Keratinocyte (primary cell): ENCODE measurements around the gene FXYD1. TPM values are rescaled to one million over a fixed set of nuclear protein-coding genes. Genes with fewer than 3 reads are reported as not detected.

Experiments used
- DNase-seq: peaks from one replicate; pipeline ENCODE4 v3.0.0-alpha.2; 2011; ENCODE audit warnings: low read depth, missing footprints, low spot score
- FAIRE-seq: peaks from 2 replicates; lab custom pipeline; 2011; peaks lifted over from hg19 to GRCh38; lab: Jason Lieb, UNC
- H2AFZ ChIP-seq: 2 replicates; pipeline ENCODE4 v1.6.0; 2012; ENCODE audit warnings: low read length, control low read depth, inconsistent platforms; ENCODE audit not compliant: control insufficient read depth
- H3K27ac ChIP-seq: 2 replicates; pipeline ENCODE4 v1.5.1; 2011; ENCODE audit warnings: low read length; ENCODE audit not compliant: control insufficient read depth, insufficient read depth
- H3K27me3 ChIP-seq: 3 replicates; pipeline ENCODE4 v1.6.0; 2011; ENCODE audit warnings: low read length; ENCODE audit not compliant: control insufficient read depth, insufficient read depth; ENCODE audit errors: extremely low read depth
- H3K36me3 ChIP-seq, 2 experiments: 2 replicates in 1 of 2; 3 replicates in 1 of 2; pipeline ENCODE4 v1.5.1; 2011; ENCODE audit warnings: low read length in 2 of 2, mild to moderate bottlenecking in 1 of 2; ENCODE audit not compliant: control insufficient read depth in 2 of 2, insufficient read depth in 2 of 2; ENCODE audit errors: extremely low read depth in 1 of 2
- H3K4me1 ChIP-seq: 3 replicates; pipeline ENCODE4 v1.5.1; 2011; ENCODE audit warnings: low read length; ENCODE audit not compliant: control insufficient read depth, insufficient read depth; ENCODE audit errors: extremely low read depth
- H3K4me2 ChIP-seq: 3 replicates; pipeline ENCODE4 v1.6.0; 2011; ENCODE audit warnings: low read depth, low read length; ENCODE audit not compliant: control insufficient read depth, insufficient read depth; ENCODE audit errors: extremely low read depth
- H3K4me3 ChIP-seq, 3 experiments: fragments of 200-600 bp in 1 of 3; sonication (generic) in 1 of 3; 2 replicates in 2 of 3; 3 replicates in 1 of 3; pipeline ENCODE4 v1.5.1; 2011 to 2016; ENCODE audit warnings: low read length in 3 of 3, mild to moderate bottlenecking in 3 of 3, control low read depth in 2 of 3, inconsistent platforms in 1 of 3, low read depth in 1 of 3, mixed read lengths in 1 of 3, mixed run types in 1 of 3, moderate library complexity in 1 of 3; ENCODE audit not compliant: control insufficient read depth in 2 of 3, insufficient read depth in 2 of 3; ENCODE audit errors: extremely low read depth in 1 of 3
- H3K79me2 ChIP-seq: 2 replicates; pipeline ENCODE4 v1.6.0; 2012; ENCODE audit warnings: low read length; ENCODE audit not compliant: control insufficient read depth, insufficient read depth
- H3K9ac ChIP-seq: 3 replicates; pipeline ENCODE4 v1.6.0; 2011; ENCODE audit warnings: low read length; ENCODE audit not compliant: control insufficient read depth, insufficient read depth; ENCODE audit errors: extremely low read depth
- H3K9me1 ChIP-seq: 3 replicates; pipeline ENCODE4 v1.6.0; 2011; ENCODE audit warnings: low read length; ENCODE audit not compliant: control insufficient read depth, insufficient read depth; ENCODE audit errors: extremely low read depth
- H3K9me3 ChIP-seq: 2 replicates; pipeline ENCODE4 v1.5.1; 2012; ENCODE audit warnings: low read depth, low read length; ENCODE audit not compliant: control insufficient read depth
- H4K20me1 ChIP-seq: 3 replicates; pipeline ENCODE4 v1.6.0; 2011; ENCODE audit warnings: low read length; ENCODE audit not compliant: control insufficient read depth, insufficient read depth; ENCODE audit errors: extremely low read depth
- CTCF ChIP-seq, 3 experiments: IDR thresholded peaks in 1 of 3; conservative IDR thresholded peaks in 1 of 3; optimal IDR thresholded peaks in 1 of 3; 2 replicates in 2 of 3; 3 replicates in 1 of 3; pipeline versions ENCODE3 to v1.5.1; 2011; ENCODE audit warnings: low read length in 3 of 3, mild to moderate bottlenecking in 3 of 3, moderate library complexity in 2 of 3, control low read depth in 1 of 3, inconsistent platforms in 1 of 3; ENCODE audit not compliant: insufficient read depth in 2 of 3; ENCODE audit errors: extremely low read depth in 1 of 3
- EZH2 ChIP-seq: IDR thresholded peaks from one replicate; pipeline ENCODE4 v1.6.1; 2012; ENCODE audit warnings: inconsistent platforms, mild to moderate bottlenecking, low read length, moderate library complexity
- dilution Hi-C: fragments of 300-500 bp; cut with MboI; formaldehyde crosslinking; loops from one replicate; pipeline ENCODE4 v1.7.0; 2020; ENCODE audit warnings: low sequenced_read_pairs; ENCODE audit not compliant: extremely low pct_ligation_motif_present
- polyA plus RNA-seq, 5 experiments: library from polyadenylated mRNA; depleted of rRNA in 3 of 5; stranded (reverse) in 3 of 5; stranded (forward) in 1 of 5; unstranded in 1 of 5; fragments of >200 nt; gene quantifications; 1 replicate in 1 of 5; 2 replicates in 3 of 5; 3 replicates in 1 of 5; pipeline versions ENCODE4 v1.2.1 to v1.2.3, GENCODE V29; 2011 to 2012; ENCODE audit warnings: missing spikeins in 2 of 5, low read depth in 1 of 5, low replicate concordance in 1 of 5

FXYD1 gene
- polyA plus RNA-seq, 1 donor (not counting 4 experiments of a cell fraction or from before 2014, with no cell fraction given): 0.14 TPM

GRCh38 chr19:35140962-35141836 is 2.6 kb downstream of the FXYD1 start:
- Histone ChIP-seq H3K9me1 (no peaks in the 10 kb centered on the region), H3K79me2 (no peaks in the 10 kb centered on the region), H3K9ac (no peak overlapping the region), H3K4me3 (peak overlapping the region in 2 of 3 experiments; percentile 18 to 32), H2AFZ (peak overlapping the region; percentile 32), H4K20me1 (no peaks in the 10 kb centered on the region), H3K4me1 (peaks cover 26% of the 10 kb centered on the region), H3K9me3 (no peaks in the 10 kb centered on the region), H3K27ac (no peak overlapping the region), H3K27me3 (peaks cover 19% of the 10 kb centered on the region), H3K4me2 (peak overlapping the region; percentile 44), H3K36me3 (no peaks in the 10 kb centered on the region)
- dilution Hi-C loops: no loop called here
- TF ChIP-seq CTCF (optimal IDR thresholded peaks at IDR 0.05 in 1 of 3, IDR thresholded peaks at IDR 0.05 in 1 of 3, conservative IDR thresholded peaks at IDR 0.05 in 1 of 3; ENCODE audit: extremely low read depth in 1 of 3, insufficient read depth in 2 of 3, low read length in 3 of 3) (peak; percentile 31 to 85 (median 82)), EZH2 (no peak)
- peak; percentile 81 for DNase-seq
- peak; percentile 77 for FAIRE-seq

- H3K4me1 ChIP-seq: peaks cover 24% of the 10 kb centered on the region
- H3K9ac ChIP-seq: no peak overlapping the region
- peaks cover 19% of the 10 kb centered on the region for H3K27me3 ChIP-seq
- TF ChIP-seq EZH2 (peak; percentile 40), CTCF (optimal IDR thresholded peaks at IDR 0.05 in 1 of 3, IDR thresholded peaks at IDR 0.05 in 1 of 3, conservative IDR thresholded peaks at IDR 0.05 in 1 of 3; ENCODE audit: extremely low read depth in 1 of 3, insufficient read depth in 2 of 3, low read length in 3 of 3) (no peak)
- H3K9me3 ChIP-seq: no peaks in the 10 kb centered on the region
- H3K4me3 ChIP-seq: no peak overlapping the region
- no peaks in the 10 kb centered on the region for H3K9me1 ChIP-seq
- no peaks in the 10 kb centered on the region for H4K20me1 ChIP-seq
- peak overlapping the region; percentile 56 for H3K4me2 ChIP-seq
- no peak overlapping the region for H3K27ac ChIP-seq
- no peaks in the 10 kb centered on the region for H3K36me3 ChIP-seq
- DNase-seq (no peak), FAIRE-seq (peak; percentile 20)
- dilution Hi-C loops: no loop called here
- H2AFZ ChIP-seq: no peak overlapping the region
- H3K79me2 ChIP-seq: no peaks in the 10 kb centered on the region
Measured at GRCh38 chr19:35141837-35142605, 3.4 kb downstream of the FXYD1 start.
